Heart left ventricle (tissue), 16 donors: ENCODE measurements around the gene ARHGAP19. TPM values are rescaled to one million over a fixed set of nuclear protein-coding genes. Genes with fewer than 3 reads are reported as not detected.
A peak's percentile ranks its signal among the peaks of the same experiment; 100 is the strongest.

Experiments
- ATAC-seq, 4 donors: fragments of 200-7000 bp; cut with Tn5 transposase; one replicate each; pipeline ENCODE4 v1.9.1; 2020 to 2022; ENCODE audit warnings: moderate library complexity in 4 of 4, mild to moderate bottlenecking in 3 of 4, moderate number of reproducible peaks in 1 of 4
- DNase-seq, 5 donors: peaks; one replicate each; pipeline ENCODE4 v3.0.0-alpha.2; 2020
- H3K27ac ChIP-seq, 12 donors: fragments of 200-600 bp; sonication (generic) in 4 of 12; one replicate each; pipeline versions ENCODE4 v1.5.0 to v1.8.0; 2016 to 2022; ENCODE audit warnings: mild to moderate bottlenecking in 2 of 12
- H3K27me3 ChIP-seq, 9 donors: fragments of 200-600 bp; sonication (generic) in 2 of 9; one replicate each; pipeline versions ENCODE4 v1.5.1 to v1.8.0; 2016 to 2022; ENCODE audit warnings: mild to moderate bottlenecking in 3 of 9
- H3K36me3 ChIP-seq, 9 donors: fragments of 200-600 bp; sonication (generic) in 2 of 9; one replicate each; pipeline versions ENCODE4 v1.5.0 to v1.8.0; 2018 to 2022; ENCODE audit warnings: mild to moderate bottlenecking in 2 of 9
- H3K4me1 ChIP-seq, 12 donors: fragments of 200-600 bp; sonication (generic) in 4 of 12; one replicate each; pipeline versions ENCODE4 v1.5.0 to v1.8.0; 2016 to 2022; ENCODE audit warnings: mild to moderate bottlenecking in 3 of 12
- H3K4me3 ChIP-seq, 12 donors: fragments of 200-600 bp; sonication (generic) in 4 of 12; one replicate each; pipeline versions ENCODE4 v1.5.0 to v1.8.0; 2017 to 2022; ENCODE audit warnings: mild to moderate bottlenecking in 9 of 12, moderate library complexity in 4 of 12
- H3K9me3 ChIP-seq, 12 donors: fragments of 200-600 bp; sonication (generic) in 4 of 12; one replicate each; pipeline versions ENCODE4 v1.5.0 to v1.8.0; 2016 to 2022; ENCODE audit warnings: mild to moderate bottlenecking in 1 of 12
- CTCF ChIP-seq, 12 donors: fragments of 200-600 bp; sonication (generic) in 4 of 12; IDR thresholded peaks; one replicate each; pipeline versions ENCODE4 v1.5.0 to v1.8.0; 2018 to 2022; ENCODE audit warnings: antibody characterized with exemption in 12 of 12, mild to moderate bottlenecking in 5 of 12
- POLR2A ChIP-seq, 2 donors: fragments of 450-650 bp; IDR thresholded peaks; one replicate each; pipeline ENCODE4 v1.6.1; 2017; ENCODE audit warnings: antibody characterized with exemption in 2 of 2, mild to moderate bottlenecking in 2 of 2, moderate library complexity in 2 of 2
- WGBS, 4 donors: extraction: QIAGEN DNeasy Blood & Tissue Kit in 2 of 4; methylation state at CpG; one replicate each; pipeline versions ENCODE4 v1.1.5 to v1.1.7; 2013 to 2018; 5-methylcytosine and 5-hydroxymethylcytosine counted together
- intact Hi-C, 10 donors: fragments of 100-400 bp; cut with DNase I; formaldehyde crosslinking; loops; one replicate each; pipeline versions ENCODE4 v1.11.1 to v1.14.2; 2022
- polyA plus RNA-seq, 2 donors: library from polyadenylated mRNA; stranded (reverse); fragments of 200-250 nt; gene quantifications; one replicate each; pipeline ENCODE4 v1.2.3, GENCODE V29; 2013
- total RNA-seq, 9 donors: library from RNA; depleted of rRNA in 2 of 9; stranded (reverse); fragments of >200 nt in 2 of 9; fragmentation: NEBNext Ultra II Directional in 3 of 9; extraction: Animal tissue kit (Norgen Biotek cat#: 25700) in 3 of 9; gene quantifications; one replicate each; pipeline versions ENCODE4 v1.1.0 to v1.2.4, GENCODE V29; 2016 to 2023
- donor health status: ischemic (EF 13 %, LVEDD 7.1; RV severe dilation, severe dysfunction).
- donor health status: healthy with polysubstance abuse.
- donor health status: DM: no; HTN: yes; CAD: no.
- donor health status: DM: no; HTN: no; CAD: no.
- donor health status: ischemic (EF 25% LVEDD 6.9; RV normal size, moderate dysfunction).
- donor health status: ischemic (EF 25% LVEDD 5.7; RV mildly dilated, moderate dysfunction).
- donor health status: healthy.
- donor health status: DM: yes; HTN: yes; CAD: no.
- donor health status: ischemic (EF 35%, LVEDD 5.7; RV mildly dilated, moderate dysfunction).
- donor health status: nonischemic (EF 11% LVEDD 7.7; RV severe dilation, severe dysfunction).
- donor health status: DM: yes; HTN: yes; CAD: no.
- donor health status: PGD.
- donor health status: ischemic (EF 29% LVEDD 5.4; RV normal size, mild dysfunction).
- donor health status: nonischemic (EF 23%, LVEDD 6.1; RV moderate dilation, normal function).

Gene ARHGAP19
- total and polyA plus RNA-seq, 11 donors = 1.1 to 7.4 (median 4.0) TPM

DNA sequence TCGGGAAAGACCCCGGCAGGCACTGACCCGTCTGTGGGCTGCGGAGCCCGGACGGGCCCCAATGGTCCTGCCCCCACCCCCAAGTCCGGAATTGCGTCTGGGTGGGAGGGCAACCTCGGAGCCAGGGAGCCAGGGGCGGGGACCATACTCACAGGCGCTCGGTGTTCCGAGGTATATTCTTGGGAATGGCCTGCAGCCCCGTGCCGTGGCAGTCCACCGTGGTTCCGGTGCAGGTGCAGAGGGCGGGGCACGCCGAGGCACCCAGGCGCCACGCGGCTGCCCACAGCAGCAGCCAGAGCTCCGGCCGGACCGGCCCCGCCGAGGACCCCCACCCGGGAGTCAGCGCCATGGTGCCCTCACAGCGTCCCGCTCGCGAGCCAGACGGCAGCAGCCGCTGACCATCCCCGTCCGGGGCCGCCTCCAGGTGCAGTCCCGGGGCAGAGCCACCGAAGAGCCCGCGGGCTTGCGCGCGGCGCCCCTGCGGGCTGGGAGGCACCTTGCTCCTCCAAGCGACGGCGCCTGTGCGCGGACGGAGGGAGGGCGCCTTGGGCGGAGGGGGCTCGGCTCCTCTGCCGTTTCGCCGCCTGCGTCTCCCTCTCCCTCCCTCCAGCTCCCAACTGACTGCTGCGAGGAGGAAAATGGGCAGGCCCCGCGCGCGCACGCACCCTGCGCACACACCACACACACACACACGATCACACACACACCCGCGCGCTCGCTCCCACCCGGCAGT is 106.9 kb downstream of the ARHGAP19 start, which contains the start of gene SLIT1:
TSS of gene SLIT1 (minus strand) at position 634 of the 733 bp plus-strand sequence. CDS start at position 349, 285 bp downstream.
- Histone ChIP-seq H3K4me1 (peaks cover 0 to 13% (median 5%) of the 10 kb centered on the region in 12 donors), H3K4me3 (peak within 1 kb of the TSS in 7 of 12 donors; percentile 1 to 38 (median 23)), H3K27ac (no peak within 1 kb of the TSS), H3K9me3 (no peaks in the 10 kb centered on the region), H3K27me3 (peaks cover 14 to 49% (median 27%) of the 10 kb centered on the region in 9 donors), H3K36me3 (no peaks in the 10 kb centered on the region)
- DNase-seq (no peak), ATAC-seq (no peak)
- intact Hi-C loops = no loop called here
- 2 to 4% (median 3%) methylated on average over 5 to 74 of the region's 74 CpGs for WGBS, 4 donors
- TF ChIP-seq POLR2A (IDR thresholded peaks at IDR 0.05) = no peak
- no peak for TF ChIP-seq CTCF (IDR thresholded peaks at IDR 0.05)

- no peak overlapping the region for H3K27ac ChIP-seq
- peak overlapping the region in 1 of 12 donors; percentile 13 for H3K4me3 ChIP-seq
- H3K27me3 ChIP-seq = peaks cover 14 to 54% (median 29%) of the 10 kb centered on the region in 9 donors
- intact Hi-C loops = no loop called here
- ATAC-seq = no peak
- TF ChIP-seq CTCF (IDR thresholded peaks at IDR 0.05) (no peak), POLR2A (IDR thresholded peaks at IDR 0.05) (no peak)
- H3K4me1 ChIP-seq = peaks cover 0 to 13% (median 5%) of the 10 kb centered on the region in 12 donors
- no peaks in the 10 kb centered on the region for H3K9me3 ChIP-seq
- no peaks in the 10 kb centered on the region for H3K36me3 ChIP-seq
- no peak for DNase-seq
- WGBS, 4 donors = 29 to 38% (median 32%) methylated on average over 10 to 17 of the region's 17 CpGs
These were observed 107.5 kb downstream of the ARHGAP19 start for GRCh38 chr10:97184971-97185325.

DNA sequence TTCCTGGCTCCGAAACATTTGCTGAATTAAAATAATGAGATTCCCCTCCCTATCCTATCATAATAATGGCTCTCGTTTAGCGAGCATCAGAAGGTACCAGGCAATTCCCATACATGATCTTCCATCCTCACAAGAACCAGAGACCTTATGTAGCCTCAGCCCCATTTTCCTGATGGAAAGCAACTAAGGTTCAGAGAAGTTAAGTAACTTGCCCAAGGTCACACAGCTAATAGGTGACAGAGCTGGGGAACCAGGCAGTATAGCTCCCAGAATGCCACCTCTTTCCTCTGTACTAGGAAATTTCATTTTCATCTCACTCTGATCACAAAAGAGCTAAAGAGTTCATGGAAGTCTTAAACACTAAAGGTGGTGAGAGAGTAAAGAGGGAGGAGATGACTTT is 109.1 kb downstream of the ARHGAP19 start:
- Histone ChIP-seq H3K4me3 (no peak overlapping the region), H3K4me1 (peaks cover 0 to 17% (median 5%) of the 10 kb centered on the region in 12 donors)

More for the DNA sequence above, 109.1 kb downstream of the ARHGAP19 start:
- ATAC-seq (no peak), DNase-seq (no peak)
- H3K36me3 ChIP-seq = no peaks in the 10 kb centered on the region
- WGBS, 4 donors = 79 to 100% (median 91%) methylated on average over 3 of the region's 3 CpGs
- intact Hi-C loops = no loop called here
- TF ChIP-seq POLR2A (IDR thresholded peaks at IDR 0.05) (no peak), CTCF (IDR thresholded peaks at IDR 0.05) (no peak)
- H3K27me3 ChIP-seq = peaks cover 14 to 67% (median 36%) of the 10 kb centered on the region in 9 donors
- no peaks in the 10 kb centered on the region for H3K9me3 ChIP-seq
- no peak overlapping the region for H3K27ac ChIP-seq
